Loucy (cell line): ENCODE measurements around the gene F2R.

Experiments used
- H2AFZ ChIP-seq: fragments of 200-600 bp; sonication (generic); 2 replicates; pipeline ENCODE4 v1.6.0; 2016; ENCODE audit warnings: antibody characterized with exemption, mild to moderate bottlenecking, low read length, moderate library complexity
- H3F3A ChIP-seq: fragments of 200-600 bp; 2 replicates; pipeline ENCODE4 v1.6.0; 2016; ENCODE audit warnings: antibody characterized with exemption, low read depth, mild to moderate bottlenecking
- H3K27me3 ChIP-seq: fragments of 200-600 bp; sonication (generic); 2 replicates; pipeline ENCODE4 v1.6.1; 2014; ENCODE audit warnings: low read length, mild to moderate bottlenecking; ENCODE audit not compliant: insufficient read depth, poor library complexity, severe bottlenecking
- H3K36me3 ChIP-seq: fragments of 200-600 bp; sonication (generic); 2 replicates; pipeline ENCODE4 v1.6.1; 2016; ENCODE audit warnings: low read length; ENCODE audit not compliant: insufficient read depth
- H3K4me1 ChIP-seq: fragments of 200-600 bp; sonication (generic); 2 replicates; pipeline ENCODE4 v1.5.1; 2014; ENCODE audit warnings: low read length, mild to moderate bottlenecking; ENCODE audit not compliant: insufficient read depth, poor library complexity, severe bottlenecking
- H3K4me2 ChIP-seq: fragments of 200-600 bp; sonication (generic); 2 replicates; pipeline ENCODE4 v1.6.0; 2014; ENCODE audit warnings: antibody characterized with exemption, low read length, low read depth, mild to moderate bottlenecking; ENCODE audit not compliant: poor library complexity, severe bottlenecking
- H3K4me3 ChIP-seq: fragments of 200-600 bp; sonication (generic); 2 replicates; pipeline ENCODE4 v1.5.1; 2014; ENCODE audit warnings: low read length, mild to moderate bottlenecking, mixed read lengths; ENCODE audit not compliant: poor library complexity, severe bottlenecking
- H3K79me2 ChIP-seq: fragments of 200-600 bp; sonication (generic); 2 replicates; pipeline ENCODE4 v1.6.1; 2014; ENCODE audit warnings: low read length; ENCODE audit not compliant: insufficient read depth
- H3K9ac ChIP-seq: fragments of 200-600 bp; sonication (generic); 2 replicates; pipeline ENCODE4 v1.6.0; 2014; ENCODE audit warnings: mild to moderate bottlenecking, low read depth, low read length, moderate library complexity; ENCODE audit not compliant: poor library complexity, severe bottlenecking
- H3K9me2 ChIP-seq: fragments of 200-600 bp; sonication (generic); replicated peaks from 2 replicates; pipeline ENCODE4 v1.6.1; 2016; ENCODE audit warnings: low read depth, low read length, mixed read lengths
- H3K9me3 ChIP-seq: fragments of 200-600 bp; sonication (generic); 2 replicates; pipeline ENCODE4 v1.6.1; 2014; ENCODE audit warnings: mild to moderate bottlenecking, antibody characterized with exemption, low read length, low read depth; ENCODE audit not compliant: insufficient read depth
- H4K20me1 ChIP-seq: fragments of 200-600 bp; sonication (generic); 2 replicates; pipeline ENCODE4 v1.6.0; 2014; ENCODE audit warnings: antibody characterized with exemption, low read length, mild to moderate bottlenecking; ENCODE audit not compliant: insufficient read depth, poor library complexity, severe bottlenecking
- CTCF ChIP-seq: fragments of 200-600 bp; sonication (generic); conservative IDR thresholded peaks from 2 replicates; pipeline ENCODE4 v1.5.1; 2014; ENCODE audit warnings: mild to moderate bottlenecking, antibody characterized with exemption, low read length
- EZH2phosphoT487 ChIP-seq: fragments of 200-600 bp; IDR thresholded peaks from 2 replicates; pipeline ENCODE4 v1.6.1; 2018; ENCODE audit warnings: antibody characterized with exemption, mild to moderate bottlenecking, moderate library complexity, borderline replicate concordance

The F2R gene

DNA sequence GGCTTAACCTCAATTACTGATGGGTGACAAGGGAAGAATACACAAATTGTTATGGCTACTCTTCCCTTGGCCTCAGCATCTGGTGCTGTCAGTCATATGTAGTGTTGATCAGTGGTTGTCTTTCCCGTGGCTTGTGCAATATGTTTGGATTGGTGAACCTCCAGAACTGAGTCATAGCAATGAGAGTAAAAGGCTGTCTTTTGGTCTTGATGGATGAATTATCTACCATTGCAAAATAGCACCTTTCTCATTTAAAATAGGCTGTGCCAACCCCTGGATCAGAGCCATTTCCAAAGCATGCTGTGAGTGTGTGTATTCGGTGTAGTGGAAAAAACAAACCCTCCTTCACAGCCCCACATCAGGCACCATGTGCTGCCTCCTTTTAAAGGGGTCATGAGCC, 14.6 kb upstream of the F2R start:
- H3K36me3 ChIP-seq = peaks cover 59% of the 10 kb centered on the region
- no peaks in the 10 kb centered on the region for H3K27me3 ChIP-seq
- H3K9ac ChIP-seq = no peak overlapping the region
- H3K79me2 ChIP-seq = no peaks in the 10 kb centered on the region
- H3K4me3 ChIP-seq = no peak overlapping the region
- no peaks in the 10 kb centered on the region for H3F3A ChIP-seq
- no peaks in the 10 kb centered on the region for H3K9me2 ChIP-seq
- H2AFZ ChIP-seq = no peak overlapping the region
- no peak overlapping the region for H3K4me2 ChIP-seq
- peaks cover 9% of the 10 kb centered on the region for H3K4me1 ChIP-seq
- TF ChIP-seq CTCF (no peak), EZH2phosphoT487 (no peak)
- H3K9me3 ChIP-seq = no peaks in the 10 kb centered on the region
- no peaks in the 10 kb centered on the region for H4K20me1 ChIP-seq

GRCh38 chr5:76703707-76704106, 12.2 kb upstream of the F2R start:
- no peaks in the 10 kb centered on the region for H3F3A ChIP-seq
- H3K9me3 ChIP-seq = no peaks in the 10 kb centered on the region
- no peaks in the 10 kb centered on the region for H3K27me3 ChIP-seq
- no peaks in the 10 kb centered on the region for H3K79me2 ChIP-seq
- peaks cover 64% of the 10 kb centered on the region; the same call in 1 of the 2 replicates for H3K36me3 ChIP-seq
- TF ChIP-seq EZH2phosphoT487 (no peak), CTCF (no peak)
- H4K20me1 ChIP-seq = no peaks in the 10 kb centered on the region
- no peak overlapping the region for H2AFZ ChIP-seq
- H3K4me2 ChIP-seq = no peak overlapping the region
- H3K9me2 ChIP-seq = no peaks in the 10 kb centered on the region
- H3K9ac ChIP-seq = no peak overlapping the region
- H3K4me1 ChIP-seq = peaks cover 6% of the 10 kb centered on the region
- H3K4me3 ChIP-seq = no peak overlapping the region

DNA sequence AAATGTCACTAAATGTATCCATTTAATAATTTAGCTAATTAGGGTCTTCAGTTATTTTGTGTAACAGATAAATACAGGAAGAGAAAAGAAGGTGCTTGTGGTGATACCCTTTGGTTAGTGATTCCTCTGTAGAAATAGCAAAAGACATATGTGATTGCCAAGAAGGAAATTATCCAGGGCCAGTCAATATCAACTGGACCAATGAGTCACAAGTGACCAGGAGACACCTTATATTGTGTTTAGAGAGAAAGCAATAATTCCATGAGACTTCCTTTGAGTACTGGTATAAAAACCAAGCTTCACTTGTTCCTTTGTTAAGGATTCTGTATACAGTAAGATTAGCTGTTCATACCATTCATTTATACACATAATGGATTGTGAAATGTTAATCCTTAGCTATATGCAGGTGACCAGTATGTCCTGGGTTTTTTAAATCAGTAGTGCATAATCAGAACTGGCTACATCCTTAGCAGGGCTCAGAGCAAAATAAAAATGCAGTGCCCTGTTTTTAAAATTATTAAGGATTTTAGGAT, 11.7 kb upstream of the F2R start:
- no peaks in the 10 kb centered on the region for H4K20me1 ChIP-seq

More for the DNA sequence above, 11.7 kb upstream of the F2R start:
- Histone ChIP-seq H3K4me3 (no peak overlapping the region), H3K9me2 (no peaks in the 10 kb centered on the region), H3F3A (no peaks in the 10 kb centered on the region), H3K9ac (no peak overlapping the region), H3K79me2 (no peaks in the 10 kb centered on the region), H3K9me3 (no peaks in the 10 kb centered on the region), H2AFZ (no peak overlapping the region), H3K27me3 (no peaks in the 10 kb centered on the region), H3K4me2 (no peak overlapping the region), H3K4me1 (peaks cover 6% of the 10 kb centered on the region), H3K36me3 (peaks cover 60% of the 10 kb centered on the region; the same call in 1 of the 2 replicates)
- TF ChIP-seq EZH2phosphoT487 = no peak
- no peak for TF ChIP-seq CTCF
